ES-I3 (cell line): Measurements from ENCODE around the gene AFF2.
A peak's percentile ranks its signal among the peaks of the same experiment; 100 is the strongest.

Experiments used
- H3K36me3 ChIP-seq: 2 replicates; pipeline ENCODE4 v1.6.1; 2013; ENCODE audit warnings: mild to moderate bottlenecking, low read length, control low read depth, moderate library complexity; ENCODE audit not compliant: insufficient read depth
- H3K4me1 ChIP-seq: 2 replicates; pipeline ENCODE4 v1.6.1; 2013; ENCODE audit warnings: mild to moderate bottlenecking, control low read depth, low read length; ENCODE audit not compliant: insufficient read depth
- H3K9ac ChIP-seq: 2 replicates; pipeline ENCODE4 v1.6.1; 2013; ENCODE audit warnings: low read depth, mild to moderate bottlenecking, low read length, moderate library complexity
- H3K9me3 ChIP-seq: 2 replicates; pipeline ENCODE4 v1.6.1; 2013; ENCODE audit warnings: mild to moderate bottlenecking, low read length, moderate library complexity; ENCODE audit not compliant: control insufficient read depth, insufficient read depth

The AFF2 gene

DNA sequence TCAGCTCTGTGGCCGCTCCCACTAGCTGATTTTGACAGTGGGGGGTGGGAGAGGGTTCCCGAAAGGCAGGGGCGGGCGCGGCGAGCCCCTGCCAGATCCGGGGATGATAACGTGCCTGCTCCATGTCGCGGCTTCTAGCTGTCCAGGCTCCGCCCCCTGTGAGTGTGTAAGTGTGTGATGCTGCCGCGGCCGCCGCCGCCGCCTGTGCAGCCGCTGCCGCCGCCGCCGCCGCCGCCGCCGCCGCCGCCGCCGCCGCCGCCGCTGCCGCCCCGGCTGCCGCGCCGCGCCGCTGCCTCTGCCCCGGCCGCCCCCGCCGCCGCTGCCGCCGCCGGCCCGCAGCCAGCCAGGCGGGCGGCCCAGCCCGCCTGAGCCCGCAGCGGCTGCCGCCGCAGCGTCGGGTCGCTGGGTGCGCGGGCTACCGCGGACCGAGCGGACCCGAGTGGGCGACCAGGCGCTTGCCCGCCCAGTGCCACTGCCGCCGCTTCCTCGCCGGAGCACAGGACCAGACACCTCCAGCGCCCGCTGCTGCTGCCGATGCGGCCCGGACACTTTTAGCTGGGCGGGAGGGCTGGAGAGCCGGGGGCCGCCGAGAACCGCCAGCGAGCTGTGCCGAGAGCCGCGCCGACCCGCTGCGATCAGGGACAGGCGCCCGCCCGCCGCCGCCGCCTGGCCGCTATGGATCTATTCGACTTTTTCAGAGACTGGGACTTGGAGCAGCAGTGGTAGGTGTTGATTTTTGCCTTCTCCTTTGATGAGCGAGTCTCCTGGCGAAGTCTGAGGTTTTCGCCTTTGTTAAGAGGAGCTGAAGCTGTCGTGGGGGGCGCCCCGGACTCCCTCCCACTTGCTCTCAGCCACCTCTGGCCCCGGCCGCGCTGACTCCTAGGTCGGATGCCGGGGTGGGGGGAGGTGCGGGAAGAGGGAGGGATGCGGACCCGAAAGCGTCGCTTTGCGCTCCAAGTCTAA, at the start of gene AFF2:
Gene AFF2 (plus strand): TSS at position 195 of the 963 bp plus-strand sequence. CDS start 481 bp downstream, at position 676.
- no peaks in the 10 kb centered on the region for H3K9me3 ChIP-seq
- H3K9ac ChIP-seq = peak within 1 kb of the TSS; percentile 51
- H3K4me1 ChIP-seq = peaks cover 8% of the 10 kb centered on the region
- no peaks in the 10 kb centered on the region for H3K36me3 ChIP-seq

DNA sequence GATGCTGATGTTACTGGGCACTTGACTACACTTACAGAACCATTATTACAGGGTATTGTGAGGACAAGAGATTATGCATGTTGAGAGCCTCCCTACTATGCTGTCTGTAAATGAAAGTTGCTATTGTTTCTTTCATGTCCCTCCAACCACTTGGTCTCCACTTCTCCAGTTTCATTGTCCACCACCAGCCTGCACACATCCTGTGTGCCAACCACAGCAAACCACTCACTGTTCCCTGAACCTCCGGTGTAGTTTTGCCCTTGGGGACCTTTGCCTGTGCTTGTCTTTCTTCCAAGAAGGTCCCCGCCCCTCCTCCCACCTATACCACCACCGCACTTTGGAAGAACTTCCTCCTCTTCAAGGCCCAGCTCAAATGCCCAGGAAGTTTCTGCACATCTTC, 43.1 kb upstream of the AFF2 start:
- no peaks in the 10 kb centered on the region for H3K36me3 ChIP-seq
- H3K4me1 ChIP-seq = no peaks in the 10 kb centered on the region
- H3K9me3 ChIP-seq = no peaks in the 10 kb centered on the region
- H3K9ac ChIP-seq = no peak overlapping the region

DNA sequence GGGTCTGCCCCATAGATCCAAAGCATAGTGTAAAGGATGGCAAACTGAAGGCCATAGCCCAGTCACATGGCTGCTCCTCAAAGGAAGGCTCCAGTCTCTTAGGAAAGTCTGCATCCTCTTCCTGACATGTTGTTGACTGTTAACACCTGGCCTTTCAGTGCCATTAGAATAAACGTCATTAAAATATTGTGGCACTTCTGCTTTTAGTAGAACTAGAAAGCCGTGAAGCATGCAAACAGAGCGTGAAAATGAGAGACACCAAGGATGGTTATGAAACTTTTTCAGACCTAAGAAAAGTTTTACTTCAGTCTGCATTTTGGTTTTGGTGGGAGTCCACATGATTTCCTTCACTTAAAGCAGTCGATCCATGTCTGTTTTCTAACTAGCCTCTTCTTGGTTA, 41.1 kb upstream of the AFF2 start:
- Histone ChIP-seq H3K9me3 (no peaks in the 10 kb centered on the region), H3K9ac (no peak overlapping the region)

GRCh38 chrX:148466292-148466691, 34.1 kb upstream of the AFF2 start:
- no peak overlapping the region for H3K9ac ChIP-seq

More for the DNA sequence above, 41.1 kb upstream of the AFF2 start:
- H3K36me3 ChIP-seq = no peaks in the 10 kb centered on the region
- H3K4me1 ChIP-seq = no peaks in the 10 kb centered on the region

GRCh38 chrX:148470324-148470723, 30.1 kb upstream of the AFF2 start:
- Histone ChIP-seq H3K4me1 (peaks cover 4% of the 10 kb centered on the region; the same call in 1 of the 2 replicates), H3K9ac (no peak overlapping the region)

More at GRCh38 chrX:148466292-148466691, 34.1 kb upstream of the AFF2 start:
- Histone ChIP-seq H3K36me3 (no peaks in the 10 kb centered on the region), H3K4me1 (peaks cover 4% of the 10 kb centered on the region; the same call in 1 of the 2 replicates), H3K9me3 (no peaks in the 10 kb centered on the region)

GRCh38 chrX:148474030-148474429, 26.4 kb upstream of the AFF2 start:
- no peaks in the 10 kb centered on the region for H3K9me3 ChIP-seq
- no peaks in the 10 kb centered on the region for H3K4me1 ChIP-seq
- H3K36me3 ChIP-seq = no peaks in the 10 kb centered on the region
- H3K9ac ChIP-seq = no peak overlapping the region

More at GRCh38 chrX:148470324-148470723, 30.1 kb upstream of the AFF2 start:
- no peaks in the 10 kb centered on the region for H3K9me3 ChIP-seq
- no peaks in the 10 kb centered on the region for H3K36me3 ChIP-seq

DNA sequence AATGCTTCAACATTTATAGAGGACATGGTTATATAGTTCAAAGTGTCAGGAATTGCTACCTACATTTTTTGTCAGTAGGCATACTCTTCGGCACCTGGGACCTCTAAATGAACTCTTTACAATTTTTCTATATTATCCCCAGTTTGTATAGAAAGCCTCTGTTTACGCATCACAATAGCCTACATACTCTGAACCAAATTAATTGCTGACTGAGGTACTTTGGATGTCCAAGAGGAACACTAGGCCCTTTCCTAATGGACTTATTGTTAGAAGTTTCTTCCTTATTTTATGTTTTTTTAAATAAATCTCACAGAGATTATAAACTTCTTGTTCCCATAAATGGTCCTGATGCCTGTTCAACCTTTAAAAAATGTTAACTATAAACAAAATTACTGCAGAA, 8.4 kb upstream of the AFF2 start:
- Histone ChIP-seq H3K36me3 (no peaks in the 10 kb centered on the region), H3K9me3 (no peaks in the 10 kb centered on the region), H3K4me1 (no peaks in the 10 kb centered on the region), H3K9ac (no peak overlapping the region)

DNA sequence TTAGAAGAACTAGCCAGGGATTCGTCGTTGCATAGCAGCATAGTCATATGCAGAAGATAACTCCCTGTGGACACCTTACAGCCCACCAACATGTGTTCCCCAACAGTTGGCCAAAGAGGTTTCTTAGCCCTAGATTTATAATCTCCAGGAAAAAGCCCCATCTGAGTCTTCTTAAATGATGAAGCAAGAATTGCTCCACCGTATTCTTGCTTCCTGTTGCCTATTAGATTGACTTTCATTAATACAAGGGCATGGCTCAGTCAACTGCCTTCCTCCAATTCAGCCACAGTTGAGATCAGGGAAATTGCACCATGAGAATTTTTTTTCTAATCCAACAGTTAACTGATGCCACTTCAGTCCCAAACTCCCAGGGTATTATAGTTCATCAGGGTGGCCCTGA, 5.2 kb upstream of the AFF2 start:
- H3K9ac ChIP-seq = no peak overlapping the region
- no peaks in the 10 kb centered on the region for H3K9me3 ChIP-seq
- peaks cover 2% of the 10 kb centered on the region; the same call in 1 of the 2 replicates for H3K4me1 ChIP-seq
- no peaks in the 10 kb centered on the region for H3K36me3 ChIP-seq

GRCh38 chrX:148498067-148498466, 2.4 kb upstream of the AFF2 start:
- Histone ChIP-seq H3K4me1 (peaks cover 2% of the 10 kb centered on the region; the same call in 1 of the 2 replicates), H3K36me3 (no peaks in the 10 kb centered on the region), H3K9me3 (no peaks in the 10 kb centered on the region), H3K9ac (no peak overlapping the region)

DNA sequence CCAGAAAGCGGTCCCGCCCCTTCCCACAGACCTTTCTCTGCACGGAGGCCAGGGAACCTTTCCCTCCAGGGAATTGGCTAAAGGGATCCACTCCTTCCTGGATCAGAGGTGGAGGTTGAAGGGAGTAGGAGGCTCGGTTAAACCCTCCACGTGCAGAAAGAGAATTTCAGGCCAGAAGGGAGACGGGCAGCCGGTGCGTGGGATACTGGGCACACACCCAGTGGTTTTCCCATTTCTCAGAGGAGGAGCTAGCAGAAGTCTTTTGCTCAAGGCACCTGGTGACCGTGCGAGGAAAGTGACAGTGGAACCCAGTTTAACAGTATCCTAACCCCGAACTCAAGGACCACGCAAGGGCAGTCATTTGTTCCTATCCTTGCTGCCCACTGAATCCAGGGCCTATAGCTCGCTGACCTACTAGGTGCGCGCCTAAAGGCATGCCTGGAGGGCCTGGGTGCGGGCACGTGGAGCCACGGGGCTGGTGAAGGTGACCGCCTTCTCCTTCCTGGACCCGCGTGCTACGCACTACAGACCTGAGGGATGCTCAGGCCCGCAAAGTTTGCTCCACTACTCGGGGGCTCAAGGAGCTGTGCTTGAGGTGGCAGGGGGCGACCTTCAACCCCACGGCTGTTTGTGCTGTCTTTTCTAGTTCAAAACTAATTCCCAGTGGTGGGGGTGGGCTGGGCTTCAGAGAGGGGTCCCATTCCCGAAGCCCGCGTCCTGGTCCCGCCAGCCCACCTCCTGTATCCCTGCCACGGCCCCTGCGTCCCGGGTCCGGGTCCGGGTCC, 587 bp upstream of the AFF2 start:
- Histone ChIP-seq H3K36me3 (no peaks in the 10 kb centered on the region), H3K4me1 (peaks cover 8% of the 10 kb centered on the region; the same call in 1 of the 2 replicates), H3K9me3 (no peaks in the 10 kb centered on the region), H3K9ac (peak overlapping the region; percentile 41; the same call in 1 of the 2 replicates)

DNA sequence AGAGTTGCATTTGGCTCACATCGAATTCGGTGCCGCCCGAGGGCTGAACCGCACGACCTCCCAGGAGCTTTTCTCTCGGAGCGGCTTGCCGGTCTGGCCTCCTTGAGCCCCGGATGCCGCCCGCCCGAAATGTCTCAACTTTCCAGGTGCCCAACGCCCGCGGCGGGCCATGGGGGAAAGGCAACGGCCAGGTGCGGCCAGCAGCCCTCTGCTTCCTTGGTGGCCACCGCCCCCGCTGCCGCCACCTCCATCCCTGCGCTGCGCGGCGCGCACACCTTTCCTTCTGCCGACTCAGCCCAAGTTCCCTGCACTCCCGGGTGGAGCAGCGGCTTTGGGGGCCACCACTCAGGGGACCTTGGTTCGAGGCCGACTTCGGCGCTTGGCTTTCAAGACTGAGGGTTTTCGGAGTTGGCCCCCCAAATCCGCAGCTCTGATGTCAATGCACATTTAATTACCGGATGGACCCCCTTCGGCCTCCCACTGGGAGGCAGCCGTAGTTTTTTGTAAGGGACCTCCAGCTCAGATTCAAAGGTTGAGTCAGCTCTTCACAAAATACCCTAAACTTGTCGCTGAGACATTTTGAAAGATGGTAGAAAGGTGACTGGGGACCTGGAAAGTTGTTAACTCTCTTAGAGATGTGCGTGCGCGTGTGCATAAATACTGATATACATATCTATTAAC, 1.1 kb downstream of the AFF2 start:
- H3K4me1 ChIP-seq = peaks cover 8% of the 10 kb centered on the region
- no peaks in the 10 kb centered on the region for H3K36me3 ChIP-seq
- peak overlapping the region; percentile 51 for H3K9ac ChIP-seq
- no peaks in the 10 kb centered on the region for H3K9me3 ChIP-seq

DNA sequence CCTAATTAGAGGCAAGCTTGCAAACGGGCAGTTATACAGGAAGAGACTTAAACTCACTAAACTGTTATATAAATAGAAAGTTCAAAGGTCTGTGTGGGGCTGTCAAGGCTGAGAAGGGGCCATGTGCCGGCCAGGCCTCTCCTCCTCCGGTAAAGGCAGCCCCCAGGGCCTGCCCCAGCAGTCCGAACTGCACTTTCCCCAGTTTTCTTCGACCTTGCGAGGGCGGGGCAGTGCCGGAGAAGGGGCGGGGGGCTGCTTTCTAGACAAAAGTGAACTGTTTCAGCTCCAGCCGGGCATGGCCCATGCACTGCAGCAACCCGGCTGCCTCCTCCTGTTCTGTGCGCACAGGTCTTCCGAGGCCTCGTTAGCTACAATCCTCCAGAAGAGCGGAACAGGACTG, 4.1 kb downstream of the AFF2 start:
- Histone ChIP-seq H3K9me3 (no peaks in the 10 kb centered on the region), H3K9ac (no peak overlapping the region), H3K36me3 (no peaks in the 10 kb centered on the region), H3K4me1 (peaks cover 5% of the 10 kb centered on the region)

DNA sequence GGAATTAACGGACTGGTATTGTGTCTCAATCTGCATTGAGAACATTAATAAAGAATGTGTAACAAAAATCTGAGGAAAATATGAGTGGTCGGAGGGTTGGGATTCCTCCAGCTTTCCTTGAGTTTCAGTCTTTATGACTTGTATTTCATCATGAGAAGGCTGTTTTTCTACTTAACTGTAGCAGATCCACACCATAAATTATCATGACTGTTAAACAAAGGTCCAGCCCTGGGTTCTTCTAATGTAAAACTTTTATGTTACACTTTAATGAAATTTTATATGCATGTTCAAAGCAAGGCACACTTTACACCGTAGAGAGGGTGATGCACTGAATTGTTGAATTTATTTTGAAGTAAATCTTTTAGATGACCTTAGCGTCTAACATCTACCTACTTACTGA, 7.0 kb downstream of the AFF2 start:
- Histone ChIP-seq H3K4me1 (peaks cover 8% of the 10 kb centered on the region), H3K9me3 (no peaks in the 10 kb centered on the region), H3K9ac (no peak overlapping the region), H3K36me3 (no peaks in the 10 kb centered on the region)

GRCh38 chrX:148512453-148512852, 12.0 kb downstream of the AFF2 start:
- Histone ChIP-seq H3K4me1 (0 out of 2 replicates have a peak, but pooled peaks cover 3% of the 10 kb centered on the region), H3K36me3 (no peaks in the 10 kb centered on the region), H3K9ac (no peak overlapping the region), H3K9me3 (no peaks in the 10 kb centered on the region)
